ENCODE results near the gene KIAA0930.

- TF ChIP-seq, protein P1, sequence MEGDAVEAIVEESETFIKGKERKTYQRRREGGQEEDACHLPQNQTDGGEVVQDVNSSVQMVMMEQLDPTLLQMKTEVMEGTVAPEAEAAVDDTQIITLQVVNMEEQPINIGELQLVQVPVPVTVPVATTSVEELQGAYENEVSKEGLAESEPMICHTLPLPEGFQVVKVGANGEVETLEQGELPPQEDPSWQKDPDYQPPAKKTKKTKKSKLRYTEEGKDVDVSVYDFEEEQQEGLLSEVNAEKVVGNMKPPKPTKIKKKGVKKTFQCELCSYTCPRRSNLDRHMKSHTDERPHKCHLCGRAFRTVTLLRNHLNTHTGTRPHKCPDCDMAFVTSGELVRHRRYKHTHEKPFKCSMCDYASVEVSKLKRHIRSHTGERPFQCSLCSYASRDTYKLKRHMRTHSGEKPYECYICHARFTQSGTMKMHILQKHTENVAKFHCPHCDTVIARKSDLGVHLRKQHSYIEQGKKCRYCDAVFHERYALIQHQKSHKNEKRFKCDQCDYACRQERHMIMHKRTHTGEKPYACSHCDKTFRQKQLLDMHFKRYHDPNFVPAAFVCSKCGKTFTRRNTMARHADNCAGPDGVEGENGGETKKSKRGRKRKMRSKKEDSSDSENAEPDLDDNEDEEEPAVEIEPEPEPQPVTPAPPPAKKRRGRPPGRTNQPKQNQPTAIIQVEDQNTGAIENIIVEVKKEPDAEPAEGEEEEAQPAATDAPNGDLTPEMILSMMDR (IDR thresholded peaks at IDR 0.05; ENCODE audit: low read length), result no peak
- TF ChIP-seq EZH2 (IDR thresholded peaks at IDR 0.05; ENCODE audit: borderline replicate concordance, low read length), result no peak
Observed at GRCh38 chr22:45179276-45180049, 61.2 kb downstream of the KIAA0930 start.
